ENCODE data around the gene OR4E1.

OR4E1 gene

DNA sequence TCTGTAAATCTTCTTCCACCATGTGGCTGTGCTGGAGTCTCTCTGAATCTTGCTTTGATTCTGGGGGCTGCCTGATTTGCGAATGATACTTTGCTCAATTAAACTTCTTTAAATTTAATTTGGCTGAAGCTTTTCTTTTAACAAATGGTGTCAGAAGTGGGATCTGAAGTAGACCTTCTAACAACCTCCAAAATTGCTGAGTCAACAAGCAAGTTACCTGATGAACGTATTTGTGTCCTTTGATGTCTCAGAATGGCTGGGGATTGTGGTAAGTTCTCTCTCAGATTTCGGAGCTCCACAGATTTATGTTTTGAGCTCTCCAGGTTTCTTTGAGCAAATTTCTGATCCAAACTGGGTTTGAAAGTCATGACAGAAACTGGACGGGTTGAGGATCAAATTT, 1.9 kb upstream of the OR4E1 start:
- Histone ChIP-seq H3K4me1 (no peaks in the 10 kb centered on the region), H3K9me3 (ENCODE audit: control insufficient read depth, low read length) (no peaks in the 10 kb centered on the region), H3K9ac (no peak overlapping the region), H3K4me3 (ENCODE audit: low read depth, low read length) (no peak overlapping the region), H2AFZ (no peak overlapping the region), H3K36me3 (ENCODE audit: control insufficient read depth, insufficient read depth, low read length) (no peaks in the 10 kb centered on the region), H3K4me2 (ENCODE audit: low read length) (no peak overlapping the region), H3K79me2 (no peaks in the 10 kb centered on the region), H3K27me3 (ENCODE audit: control insufficient read depth, insufficient read depth, low read length) (no peaks in the 10 kb centered on the region), H3K27ac (no peak overlapping the region)
- TF ChIP-seq CTCF (IDR thresholded peaks at IDR 0.05): no peak

DNA sequence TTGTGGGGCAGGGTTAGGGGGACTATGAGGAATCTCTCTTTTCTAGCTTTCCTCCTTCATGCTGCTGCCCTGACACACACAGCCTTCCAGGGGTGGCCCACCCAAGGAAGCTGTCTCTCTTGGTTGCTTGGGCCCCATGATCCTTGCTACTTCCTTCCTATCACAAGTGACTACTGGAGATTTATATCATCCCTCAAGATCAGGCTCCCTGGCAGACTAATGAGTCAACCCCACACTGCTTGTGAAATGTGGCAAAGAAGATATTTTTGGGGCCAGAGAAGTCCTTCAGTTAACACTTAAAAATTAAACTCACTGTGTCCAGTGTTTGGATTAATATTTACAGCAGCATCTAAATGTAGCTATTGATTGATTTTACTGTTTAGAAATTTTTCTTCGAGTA, 1.5 kb downstream of the OR4E1 start:
- Histone ChIP-seq H3K27ac (no peak overlapping the region), H2AFZ (no peak overlapping the region), H3K9ac (no peak overlapping the region), H3K79me2 (no peaks in the 10 kb centered on the region), H3K36me3 (ENCODE audit: control insufficient read depth, insufficient read depth, low read length) (no peaks in the 10 kb centered on the region), H3K4me2 (ENCODE audit: low read length) (no peak overlapping the region), H3K9me3 (ENCODE audit: control insufficient read depth, low read length) (no peaks in the 10 kb centered on the region), H3K4me3 (ENCODE audit: low read depth, low read length) (no peak overlapping the region), H3K4me1 (no peaks in the 10 kb centered on the region), H3K27me3 (ENCODE audit: control insufficient read depth, insufficient read depth, low read length) (no peaks in the 10 kb centered on the region)
- no peak for TF ChIP-seq CTCF (IDR thresholded peaks at IDR 0.05)

GRCh38 chr14:21671371-21671770, 2.2 kb downstream of the OR4E1 start:
- Histone ChIP-seq H2AFZ (no peak overlapping the region), H3K79me2 (no peaks in the 10 kb centered on the region), H3K9me3 (ENCODE audit: control insufficient read depth, low read length) (no peaks in the 10 kb centered on the region), H3K27ac (no peak overlapping the region), H3K4me2 (ENCODE audit: low read length) (no peak overlapping the region), H3K9ac (no peak overlapping the region), H3K36me3 (ENCODE audit: control insufficient read depth, insufficient read depth, low read length) (no peaks in the 10 kb centered on the region), H3K4me3 (ENCODE audit: low read depth, low read length) (no peak overlapping the region), H3K4me1 (no peaks in the 10 kb centered on the region), H3K27me3 (ENCODE audit: control insufficient read depth, insufficient read depth, low read length) (no peaks in the 10 kb centered on the region)
- TF ChIP-seq CTCF (IDR thresholded peaks at IDR 0.05): no peak

DNA sequence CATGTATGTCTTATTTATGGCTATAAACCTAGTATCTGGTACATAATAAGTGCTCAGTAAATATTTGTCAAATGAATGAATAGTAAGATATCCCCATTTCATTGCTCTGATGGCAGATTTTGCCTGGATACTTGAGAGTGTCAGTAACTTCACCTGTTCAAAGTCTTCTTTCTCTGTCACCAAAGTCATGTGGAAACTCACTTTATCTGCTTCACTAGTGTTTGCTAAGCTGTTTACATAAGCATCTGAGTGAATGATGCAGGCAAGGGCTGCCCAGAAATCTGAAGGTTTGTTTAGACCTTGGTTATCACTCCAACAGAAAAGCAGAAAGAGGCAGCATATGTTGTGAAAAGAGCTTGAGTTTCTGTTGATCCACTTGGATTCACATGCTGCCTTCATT, 4.3 kb downstream of the OR4E1 start:
- H3K9ac ChIP-seq: no peak overlapping the region
- H3K79me2 ChIP-seq: no peaks in the 10 kb centered on the region
- H3K9me3 ChIP-seq (ENCODE audit: control insufficient read depth, low read length): no peaks in the 10 kb centered on the region
- H3K36me3 ChIP-seq (ENCODE audit: control insufficient read depth, insufficient read depth, low read length): no peaks in the 10 kb centered on the region
- H3K27ac ChIP-seq: no peak overlapping the region
- no peaks in the 10 kb centered on the region for H3K27me3 ChIP-seq (ENCODE audit: control insufficient read depth, insufficient read depth, low read length)
- no peak overlapping the region for H2AFZ ChIP-seq
- H3K4me2 ChIP-seq (ENCODE audit: low read length): no peak overlapping the region
- H3K4me3 ChIP-seq (ENCODE audit: low read depth, low read length): no peak overlapping the region
- no peak for TF ChIP-seq CTCF (IDR thresholded peaks at IDR 0.05)
- H3K4me1 ChIP-seq: no peaks in the 10 kb centered on the region

GRCh38 chr14:21668377-21668776, 5.2 kb downstream of the OR4E1 start:
- H3K27ac ChIP-seq: no peak overlapping the region
- H3K27me3 ChIP-seq (ENCODE audit: control insufficient read depth, insufficient read depth, low read length): no peaks in the 10 kb centered on the region
- no peak overlapping the region for H3K4me2 ChIP-seq (ENCODE audit: low read length)
- H2AFZ ChIP-seq: no peak overlapping the region
- no peaks in the 10 kb centered on the region for H3K36me3 ChIP-seq (ENCODE audit: control insufficient read depth, insufficient read depth, low read length)
- no peaks in the 10 kb centered on the region for H3K9me3 ChIP-seq (ENCODE audit: control insufficient read depth, low read length)
- H3K4me3 ChIP-seq (ENCODE audit: low read depth, low read length): no peak overlapping the region
- TF ChIP-seq CTCF (IDR thresholded peaks at IDR 0.05): no peak
- no peak overlapping the region for H3K9ac ChIP-seq
- H3K79me2 ChIP-seq: no peaks in the 10 kb centered on the region
- no peaks in the 10 kb centered on the region for H3K4me1 ChIP-seq
